HepG2 (cell line): ENCODE measurements around the gene FAM163B. TPM values are rescaled to one million over a fixed set of nuclear protein-coding genes. Genes with fewer than 3 reads are reported as not detected.

Experiments
- ADNP ChIP-seq: sonication (generic); formaldehyde crosslinking; IDR thresholded peaks from 2 replicates; pipeline ENCODE4 v1.4.0; 2020; ENCODE audit warnings: missing genetic modification reagents
- CAMTA2 ChIP-seq: sonication (generic); formaldehyde crosslinking; IDR thresholded peaks from 2 replicates; pipeline ENCODE4 v1.4.0; 2020; ENCODE audit warnings: mild to moderate bottlenecking, missing genetic modification reagents, borderline replicate concordance
- CEBPB ChIP-seq: IDR thresholded peaks from 2 replicates; pipeline ENCODE4 v1.6.1; 2011; ENCODE audit warnings: low read depth, low read length, improper control_type of control experiment, borderline replicate concordance
- CHD4 ChIP-seq: fragments of 200-600 bp; sonication (generic); IDR thresholded peaks from 2 replicates; pipeline ENCODE4 v1.7.0; 2017; ENCODE audit warnings: mild to moderate bottlenecking, low read length, borderline replicate concordance
- FOXA3 ChIP-seq: IDR thresholded peaks from 2 replicates; pipeline ENCODE4 v1.6.1; 2016; ENCODE audit warnings: missing genetic modification reagents, missing compliant biosample characterization
- HNF4A ChIP-seq: sonication (generic); formaldehyde crosslinking; IDR thresholded peaks from 2 replicates; pipeline ENCODE4 v1.4.0; 2020; ENCODE audit warnings: missing genetic modification reagents
- KAT7 ChIP-seq: IDR thresholded peaks from 2 replicates; pipeline ENCODE4 v1.6.1; 2018; ENCODE audit warnings: borderline replicate concordance, missing compliant biosample characterization
- PAF1 ChIP-seq: IDR thresholded peaks from 2 replicates; pipeline ENCODE4 v1.6.1; 2016; ENCODE audit warnings: missing genetic modification reagents, missing compliant biosample characterization
- SOX6 ChIP-seq, 2 experiments: fragments of 450-650 bp in 1 of 2; sonication (generic) in 1 of 2; formaldehyde crosslinking in 1 of 2; IDR thresholded peaks; 2 replicates each; pipeline versions ENCODE4 v1.4.0 to v1.6.1; 2017 to 2020; ENCODE audit warnings: antibody characterized with exemption in 1 of 2, mild to moderate bottlenecking in 1 of 2, missing genetic modification reagents in 1 of 2
- TMF1 ChIP-seq: sonication (generic); formaldehyde crosslinking; IDR thresholded peaks from 2 replicates; pipeline ENCODE4 v1.8.1; 2022; ENCODE audit warnings: low read depth, missing genetic modification reagents
- TRIM24 ChIP-seq: sonication (generic); formaldehyde crosslinking; IDR thresholded peaks from 2 replicates; pipeline ENCODE4 v1.8.0; 2022; ENCODE audit warnings: mild to moderate bottlenecking, missing genetic modification reagents
- ZBTB21 ChIP-seq: sonication (generic); formaldehyde crosslinking; IDR thresholded peaks from 2 replicates; pipeline ENCODE4 v1.4.0; 2020; ENCODE audit warnings: missing genetic modification reagents
- ZFP36 ChIP-seq: fragments of 150-350 bp; IDR thresholded peaks from 2 replicates; pipeline ENCODE4 v1.6.1; 2018; ENCODE audit warnings: borderline replicate concordance, low read length, low read depth; ENCODE audit not compliant: partially characterized antibody
- ZNF263 ChIP-seq: sonication (generic); formaldehyde crosslinking; IDR thresholded peaks from 2 replicates; pipeline ENCODE4 v1.4.0; 2020; ENCODE audit warnings: missing genetic modification reagents
- ZNF329 ChIP-seq: sonication (generic); formaldehyde crosslinking; IDR thresholded peaks from 2 replicates; pipeline ENCODE4 v1.9.0; 2021; ENCODE audit warnings: low read depth, mild to moderate bottlenecking, missing genetic modification reagents
- ZNF34 ChIP-seq: sonication (generic); formaldehyde crosslinking; IDR thresholded peaks from 2 replicates; pipeline ENCODE4 v1.4.0; 2020; ENCODE audit warnings: mild to moderate bottlenecking, missing genetic modification reagents, borderline replicate concordance
- ZNF564 ChIP-seq: sonication (generic); formaldehyde crosslinking; IDR thresholded peaks from 2 replicates; pipeline ENCODE4 v1.8.1; 2023; ENCODE audit warnings: mild to moderate bottlenecking, missing genetic modification reagents
- ZNF569 ChIP-seq: sonication (generic); formaldehyde crosslinking; IDR thresholded peaks from 2 replicates; pipeline ENCODE4 v1.5.0; 2020; ENCODE audit warnings: mild to moderate bottlenecking, missing genetic modification reagents, moderate library complexity, borderline replicate concordance
- ZNF720 ChIP-seq: sonication (generic); formaldehyde crosslinking; IDR thresholded peaks from 2 replicates; pipeline ENCODE4 v1.4.0; 2020; ENCODE audit warnings: missing genetic modification reagents
- ZNF790 ChIP-seq: sonication (generic); formaldehyde crosslinking; IDR thresholded peaks from 2 replicates; pipeline ENCODE4 v1.8.0; 2022; ENCODE audit warnings: missing genetic modification reagents, mild to moderate bottlenecking, borderline replicate concordance
- polyA plus RNA-seq, 8 experiments: library from polyadenylated mRNA; depleted of rRNA in 3 of 8; stranded (reverse) in 7 of 8; unstranded in 1 of 8; fragments of >200 nt; fragmentation: Illumina TruSeq in 4 of 8; extraction: Trizol in 4 of 8; gene quantifications; 2 replicates each; pipeline versions ENCODE4 v1.2.1 to v1.2.3, GENCODE V29; 2011 to 2016; ENCODE audit warnings: low read depth in 4 of 8, missing spikeins in 1 of 8, mixed read lengths in 1 of 8; ENCODE audit not compliant: insufficient read depth in 1 of 8
- total RNA-seq, 5 experiments: library from RNA; depleted of rRNA; stranded (reverse); fragments of >200 nt; fragmentation: Illumina TruSeq; extraction: Trizol; gene quantifications; 2 replicates each; pipeline ENCODE4 v1.2.3, GENCODE V29; 2016; ENCODE audit warnings: low read depth in 1 of 5
- TF ChIP-seq, protein P1 (sequence below): sonication (generic); formaldehyde crosslinking; IDR thresholded peaks from 2 replicates; pipeline ENCODE4 v1.5.0; 2020; ENCODE audit warnings: missing genetic modification reagents
- TF ChIP-seq, protein P2 (sequence below): sonication (generic); formaldehyde crosslinking; IDR thresholded peaks from 2 replicates; pipeline ENCODE4 v1.5.1; 2020; ENCODE audit warnings: missing genetic modification reagents, mild to moderate bottlenecking, borderline replicate concordance
- TF ChIP-seq, protein P3 (sequence below): sonication (generic); formaldehyde crosslinking; IDR thresholded peaks from 2 replicates; pipeline ENCODE4 v1.4.0; 2020; ENCODE audit warnings: missing genetic modification reagents
- TF ChIP-seq, protein P4 (sequence below): sonication (generic); formaldehyde crosslinking; IDR thresholded peaks from 2 replicates; pipeline ENCODE4 v1.9.0; 2021; ENCODE audit warnings: missing genetic modification reagents, mild to moderate bottlenecking, borderline replicate concordance
- TF ChIP-seq, protein P5 (sequence below): sonication (generic); formaldehyde crosslinking; IDR thresholded peaks from 2 replicates; pipeline ENCODE4 v1.8.0; 2022; ENCODE audit warnings: mild to moderate bottlenecking, missing genetic modification reagents, moderate library complexity

Gene FAM163B
- total and polyA plus RNA-seq, 2 of the 13 experiments (the other 11 are each of a cell fraction or from before 2014, with no cell fraction given): not detected

DNA sequence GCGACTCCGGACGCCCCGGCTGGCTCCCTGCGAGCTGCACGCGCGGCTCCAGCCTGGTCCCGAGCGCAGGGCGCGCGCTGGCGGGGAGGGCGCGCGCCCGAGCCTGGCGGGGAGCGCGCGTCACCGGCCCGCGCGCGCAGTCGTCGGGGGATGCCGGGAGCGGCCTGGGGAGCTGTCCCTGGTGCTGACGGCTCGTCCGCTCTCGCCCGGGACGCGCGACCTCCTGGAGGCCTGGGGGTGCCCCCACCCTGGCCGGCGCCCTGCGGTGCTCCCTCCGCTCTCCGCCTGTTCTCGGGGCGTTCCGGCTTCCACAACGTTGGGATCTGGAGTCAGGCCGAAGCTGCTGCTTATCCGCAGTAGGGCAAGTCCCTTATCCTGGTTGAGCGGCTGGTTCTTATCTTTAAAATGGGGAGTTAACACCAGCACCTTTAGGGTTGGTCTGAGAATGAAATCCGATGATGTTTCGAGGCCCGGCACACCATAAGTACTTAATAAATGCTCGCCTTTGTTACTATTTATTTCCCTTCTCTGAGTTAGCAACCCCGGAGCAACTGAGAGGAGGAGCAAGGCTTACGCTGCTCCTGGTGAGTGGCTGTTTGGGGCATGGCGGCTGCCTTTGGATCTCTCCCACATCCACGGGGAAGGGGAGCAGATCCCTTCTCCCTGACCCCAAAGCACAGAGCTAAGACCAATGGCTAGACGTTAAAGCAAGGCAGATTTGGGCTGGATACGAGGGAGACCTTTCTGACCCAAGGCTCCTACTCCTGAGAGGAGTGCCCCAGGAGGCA is at the start of gene FAM163B (continued):
- TF ChIP-seq ZNF263 (CRISPR knock-in tag) (peak; percentile 57; the same call in 1 of the 2 replicates), HNF4A (CRISPR knock-in tag) (no peak), KAT7 (no peak), ZNF720 (no peak), CAMTA2 (CRISPR knock-in tag) (no peak), ZNF790 (CRISPR knock-in tag) (no peak), ZNF329 (CRISPR knock-in tag) (peak; percentile 70; the same call in 1 of the 2 replicates), ADNP (CRISPR knock-in tag) (no peak), ZBTB21 (CRISPR knock-in tag) (no peak), ZFP36 (no peak), CEBPB (no peak), ZNF564 (CRISPR knock-in tag) (no peak), PAF1 (CRISPR knock-in tag) (no peak), TRIM24 (CRISPR knock-in tag) (no peak), TMF1 (CRISPR knock-in tag) (0 out of 2 replicates have a peak, but pooled peaks have one; percentile 39), ZNF569 (CRISPR knock-in tag) (no peak), CHD4 (no peak), SOX6 (IDR thresholded peaks at IDR 0.05) (no peak), SOX6 (CRISPR knock-in tag; IDR thresholded peaks at IDR 0.05) (no peak), FOXA3 (0 out of 2 replicates have a peak, but pooled peaks have one; percentile 10), ZNF34 (CRISPR knock-in tag) (no peak)
- TF ChIP-seq, protein P1, sequence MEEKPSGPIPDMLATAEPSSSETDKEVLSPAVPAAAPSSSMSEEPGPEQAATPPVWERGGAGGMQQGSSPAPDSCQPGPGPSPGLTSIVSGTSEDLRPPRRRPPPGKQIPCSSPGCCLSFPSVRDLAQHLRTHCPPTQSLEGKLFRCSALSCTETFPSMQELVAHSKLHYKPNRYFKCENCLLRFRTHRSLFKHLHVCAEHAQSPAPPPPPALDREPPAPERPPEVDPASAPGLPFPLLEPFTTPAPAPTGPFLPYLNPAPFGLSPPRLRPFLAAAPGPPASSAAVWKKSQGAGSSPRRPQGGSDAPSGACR (CRISPR knock-in tag): no peak
- TF ChIP-seq, protein P2, sequence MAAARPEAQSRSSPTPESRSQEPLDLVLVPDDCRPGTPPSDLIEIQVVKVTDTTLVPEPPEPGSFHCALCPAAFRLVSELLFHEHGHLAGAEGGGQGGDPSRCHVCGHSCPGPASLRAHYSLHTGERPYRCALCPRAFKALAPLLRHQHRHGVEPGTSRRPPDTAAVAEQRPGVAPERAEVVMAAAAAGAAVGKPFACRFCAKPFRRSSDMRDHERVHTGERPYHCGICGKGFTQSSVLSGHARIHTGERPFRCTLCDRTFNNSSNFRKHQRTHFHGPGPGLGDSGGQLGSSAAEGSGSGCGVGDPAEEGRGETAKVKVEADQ (CRISPR knock-in tag): no peak
- TF ChIP-seq, protein P3, sequence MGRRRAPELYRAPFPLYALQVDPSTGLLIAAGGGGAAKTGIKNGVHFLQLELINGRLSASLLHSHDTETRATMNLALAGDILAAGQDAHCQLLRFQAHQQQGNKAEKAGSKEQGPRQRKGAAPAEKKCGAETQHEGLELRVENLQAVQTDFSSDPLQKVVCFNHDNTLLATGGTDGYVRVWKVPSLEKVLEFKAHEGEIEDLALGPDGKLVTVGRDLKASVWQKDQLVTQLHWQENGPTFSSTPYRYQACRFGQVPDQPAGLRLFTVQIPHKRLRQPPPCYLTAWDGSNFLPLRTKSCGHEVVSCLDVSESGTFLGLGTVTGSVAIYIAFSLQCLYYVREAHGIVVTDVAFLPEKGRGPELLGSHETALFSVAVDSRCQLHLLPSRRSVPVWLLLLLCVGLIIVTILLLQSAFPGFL (CRISPR knock-in tag): no peak
- TF ChIP-seq, protein P4, sequence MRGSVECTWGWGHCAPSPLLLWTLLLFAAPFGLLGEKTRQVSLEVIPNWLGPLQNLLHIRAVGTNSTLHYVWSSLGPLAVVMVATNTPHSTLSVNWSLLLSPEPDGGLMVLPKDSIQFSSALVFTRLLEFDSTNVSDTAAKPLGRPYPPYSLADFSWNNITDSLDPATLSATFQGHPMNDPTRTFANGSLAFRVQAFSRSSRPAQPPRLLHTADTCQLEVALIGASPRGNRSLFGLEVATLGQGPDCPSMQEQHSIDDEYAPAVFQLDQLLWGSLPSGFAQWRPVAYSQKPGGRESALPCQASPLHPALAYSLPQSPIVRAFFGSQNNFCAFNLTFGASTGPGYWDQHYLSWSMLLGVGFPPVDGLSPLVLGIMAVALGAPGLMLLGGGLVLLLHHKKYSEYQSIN (CRISPR knock-in tag): no peak
- TF ChIP-seq, protein P5, sequence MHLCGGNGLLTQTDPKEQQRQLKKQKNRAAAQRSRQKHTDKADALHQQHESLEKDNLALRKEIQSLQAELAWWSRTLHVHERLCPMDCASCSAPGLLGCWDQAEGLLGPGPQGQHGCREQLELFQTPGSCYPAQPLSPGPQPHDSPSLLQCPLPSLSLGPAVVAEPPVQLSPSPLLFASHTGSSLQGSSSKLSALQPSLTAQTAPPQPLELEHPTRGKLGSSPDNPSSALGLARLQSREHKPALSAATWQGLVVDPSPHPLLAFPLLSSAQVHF (CRISPR knock-in tag): no peak
